Activated CD8-positive, alpha-beta memory T cell treated with anti-CD3 and anti-CD28 coated beads for 1 hour (primary cell): ENCODE measurements around the gene CDC123.
"Not testable (repeated sequence)": the region's sequence is repeated elsewhere in the genome, so short reads cannot be mapped to it uniquely, and the experiment has no call there.

ENCODE experiments used
- DNase-seq, 2 donors: peaks; one replicate each; pipeline ENCODE4 v3.0.0-alpha.2; 2020; ENCODE audit warnings: low read depth in 1 of 2; ENCODE audit errors: extremely low read depth in 1 of 2

CDC123 gene

GRCh38 chr10:12234687-12235086 lies 38.7 kb downstream of the CDC123 start:
- not testable (repeated sequence) for DNase-seq

- DNase-seq: no peak
These were observed 39.2 kb downstream of the CDC123 start for GRCh38 chr10:12235116-12235694.

- no peak for DNase-seq
These were observed 39.8 kb downstream of the CDC123 start for GRCh38 chr10:12235796-12236195.

GRCh38 chr10:12237265-12238220 lies 41.6 kb downstream of the CDC123 start:
- DNase-seq: no peak

DNA sequence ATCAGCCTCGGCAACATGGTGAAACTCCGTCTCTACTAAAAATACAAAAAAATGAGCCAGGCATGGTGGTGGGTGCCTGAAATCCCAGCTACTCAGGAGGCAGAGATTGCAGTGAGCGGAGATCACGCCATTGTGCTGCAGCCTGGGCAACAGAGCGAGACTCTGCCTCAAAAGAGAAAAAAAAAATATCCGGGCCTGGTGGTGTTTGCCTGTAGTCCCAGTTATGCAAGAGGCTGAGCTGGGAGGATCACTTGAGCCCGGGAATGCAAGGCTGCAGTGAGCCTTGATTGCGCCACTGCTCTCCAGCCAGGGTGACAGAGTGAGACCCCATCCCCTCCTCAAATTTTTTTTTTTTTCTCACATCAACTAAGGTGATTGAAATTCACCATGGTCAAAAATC lies 42.8 kb downstream of the CDC123 start:
- DNase-seq: no peak

DNA sequence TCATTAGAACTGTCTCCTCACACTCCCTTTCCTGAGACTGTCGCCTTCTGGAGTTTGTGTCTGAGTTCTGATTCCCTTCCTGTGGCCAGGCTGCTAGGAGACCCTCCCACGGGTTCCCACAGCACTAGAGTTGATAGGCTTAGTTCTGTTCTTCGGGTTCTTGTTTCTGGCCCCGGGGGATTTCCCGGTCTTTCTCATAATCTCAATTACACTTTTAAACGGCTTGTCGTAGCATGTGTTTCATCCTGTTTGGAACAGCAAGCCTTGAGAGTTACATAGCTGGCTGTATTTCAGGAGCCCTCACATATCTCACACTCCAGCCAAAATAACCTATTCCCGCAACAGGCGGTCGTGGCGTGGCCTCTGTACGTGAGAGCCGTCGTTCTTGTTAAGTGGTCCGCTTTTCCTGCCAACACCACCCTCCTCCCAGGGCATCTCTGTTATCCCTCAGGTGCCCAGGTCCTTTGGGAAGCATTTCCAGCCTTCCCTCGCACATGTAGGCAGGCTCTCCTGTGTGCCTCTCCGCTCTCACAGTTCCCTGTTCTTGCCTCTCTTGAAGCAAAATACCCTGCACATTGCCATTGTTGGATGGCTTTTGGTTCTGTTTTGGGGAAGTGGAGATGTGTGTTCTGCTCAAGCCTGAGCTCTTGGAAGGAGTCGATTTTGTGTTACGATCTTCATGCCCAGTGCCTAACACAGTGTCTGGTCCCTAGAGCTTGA lies 46.0 kb downstream of the CDC123 start:
- no peak for DNase-seq

- no peak for DNase-seq
These were observed 48.1 kb downstream of the CDC123 start for GRCh38 chr10:12243864-12244620.

DNA sequence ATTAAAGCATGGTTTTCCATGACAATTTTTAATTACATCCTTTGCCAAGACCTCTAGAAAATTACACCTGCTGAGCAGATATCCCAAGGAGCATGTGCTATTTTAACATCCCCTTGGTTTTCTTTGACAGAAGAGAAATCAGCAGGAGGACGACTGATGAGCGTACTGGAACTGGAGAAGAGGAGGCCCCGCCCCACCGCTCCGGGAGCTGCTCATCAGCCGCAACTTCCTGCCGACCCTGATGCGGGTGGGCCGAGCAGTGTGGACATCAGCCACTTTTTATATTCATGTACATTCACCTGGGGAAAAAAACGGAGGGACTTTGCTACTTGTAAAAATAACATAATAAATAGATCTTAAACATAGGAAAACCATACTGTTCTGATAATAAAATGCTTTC lies 54.2 kb downstream of the CDC123 start:
- no peak for DNase-seq

GRCh38 chr10:12250702-12251101 lies 54.7 kb downstream of the CDC123 start:
- DNase-seq: not testable (repeated sequence)

- DNase-seq: no peak
These were observed 55.6 kb downstream of the CDC123 start for GRCh38 chr10:12251581-12251980.

DNA sequence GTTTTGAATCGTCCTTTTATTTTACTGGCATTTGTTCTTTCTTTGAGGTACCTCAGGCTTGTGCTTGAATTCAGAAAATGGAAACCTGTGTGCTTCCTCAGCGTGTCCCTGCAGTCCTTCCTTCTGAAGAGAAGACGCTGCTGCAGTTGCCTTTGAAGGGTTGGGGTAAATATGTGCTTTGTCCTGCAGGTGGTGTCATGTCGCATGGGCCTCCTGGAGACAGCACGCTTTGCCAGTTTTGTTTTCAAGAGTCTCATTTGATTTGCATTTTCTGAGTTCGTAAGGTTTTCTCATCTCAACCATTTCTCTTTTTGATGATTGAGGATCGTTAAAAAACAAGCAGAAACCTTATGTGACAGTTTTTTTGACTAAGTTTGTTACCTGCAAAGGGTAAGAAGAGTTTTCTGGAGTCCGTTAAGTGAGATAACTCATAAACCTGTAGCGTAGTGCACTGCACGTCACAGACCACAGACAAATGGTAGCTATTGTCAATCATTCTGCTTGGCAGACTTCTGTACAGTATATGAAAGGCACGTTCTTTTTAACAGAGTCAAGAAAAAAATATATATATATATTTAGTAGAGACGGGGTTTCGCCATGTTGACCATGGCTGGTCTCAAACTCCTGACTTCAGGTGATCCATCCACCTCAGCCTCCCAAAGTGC lies 57.0 kb downstream of the CDC123 start:
- no peak for DNase-seq

DNA sequence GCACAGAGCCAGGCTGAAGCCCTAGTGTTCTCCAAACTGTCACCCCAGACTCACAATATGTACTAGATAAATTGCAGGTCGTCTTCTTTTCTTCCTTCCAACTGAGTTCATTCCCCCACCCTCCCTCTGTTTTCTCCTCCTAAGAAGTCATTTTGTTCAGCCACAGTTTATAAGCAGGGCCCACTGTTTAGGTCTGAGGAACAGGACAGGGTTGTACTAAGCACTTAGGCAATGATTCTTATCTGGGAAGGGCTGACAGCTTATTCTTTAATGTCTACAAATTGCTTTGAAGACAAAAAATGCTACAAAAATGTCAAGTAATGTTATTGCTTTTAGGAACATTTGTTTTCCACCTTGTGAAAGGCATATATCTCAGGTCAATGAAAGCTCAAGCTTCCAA lies 59.1 kb downstream of the CDC123 start:
- no peak for DNase-seq

DNA sequence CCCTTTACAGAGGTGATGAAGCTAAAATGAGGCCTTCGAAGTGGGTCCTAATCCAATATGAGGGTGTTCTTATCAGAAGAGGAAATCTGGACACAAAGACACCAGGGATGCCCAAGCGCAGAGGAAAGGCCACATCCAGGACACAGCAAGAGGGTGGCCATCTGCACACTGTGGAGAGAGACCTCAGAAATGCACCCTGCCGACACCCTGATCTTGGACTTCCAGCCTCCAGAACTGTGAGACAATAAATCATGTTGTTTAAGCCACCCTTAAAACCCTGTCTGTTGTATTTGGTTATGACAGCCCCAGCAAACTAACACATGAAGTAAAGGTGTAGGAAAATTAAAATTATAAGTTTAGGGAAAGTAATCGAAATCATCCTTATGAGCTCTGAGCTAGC lies 64.0 kb downstream of the CDC123 start:
- no peak for DNase-seq

DNA sequence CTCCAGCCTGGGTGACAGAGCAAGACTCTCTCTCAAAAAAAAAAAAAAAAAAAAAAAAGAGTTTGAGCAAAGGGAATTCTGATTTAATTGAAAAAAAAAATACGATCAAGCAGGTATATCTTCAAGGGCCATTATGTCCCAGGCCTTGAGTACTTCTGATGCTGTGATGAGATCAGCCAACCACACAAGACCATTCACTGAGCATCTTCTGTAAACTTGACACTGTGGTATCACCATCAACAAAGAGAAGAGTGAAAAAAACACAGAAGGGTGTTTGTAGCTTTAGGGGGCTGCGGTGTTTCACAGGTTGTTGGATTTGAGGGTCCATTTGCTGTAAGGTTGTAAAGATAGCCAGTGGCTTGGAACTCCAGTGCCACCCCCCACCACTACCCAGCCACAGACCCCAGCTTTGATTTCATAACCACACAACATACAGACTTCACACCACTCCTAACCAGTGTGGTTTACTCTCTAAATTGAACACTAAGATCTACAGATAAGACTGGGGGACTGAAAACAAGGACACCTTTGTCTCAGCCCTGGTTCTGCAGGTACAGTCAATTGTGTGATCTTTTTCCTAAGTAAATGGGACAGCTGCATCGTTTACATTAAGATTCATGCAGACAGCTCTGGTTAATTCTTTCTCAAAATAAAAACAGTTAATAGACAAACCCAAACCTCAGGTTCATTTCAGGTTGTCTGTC lies 66.4 kb downstream of the CDC123 start:
- no peak for DNase-seq

GRCh38 chr10:12264204-12264940 lies 68.4 kb downstream of the CDC123 start:
- peak; percentile 11 to 56 for DNase-seq

- no peak for DNase-seq
These were observed 73.1 kb downstream of the CDC123 start for GRCh38 chr10:12269056-12269455.

- DNase-seq: no peak
These were observed 75.2 kb downstream of the CDC123 start for GRCh38 chr10:12271210-12271540.

DNA sequence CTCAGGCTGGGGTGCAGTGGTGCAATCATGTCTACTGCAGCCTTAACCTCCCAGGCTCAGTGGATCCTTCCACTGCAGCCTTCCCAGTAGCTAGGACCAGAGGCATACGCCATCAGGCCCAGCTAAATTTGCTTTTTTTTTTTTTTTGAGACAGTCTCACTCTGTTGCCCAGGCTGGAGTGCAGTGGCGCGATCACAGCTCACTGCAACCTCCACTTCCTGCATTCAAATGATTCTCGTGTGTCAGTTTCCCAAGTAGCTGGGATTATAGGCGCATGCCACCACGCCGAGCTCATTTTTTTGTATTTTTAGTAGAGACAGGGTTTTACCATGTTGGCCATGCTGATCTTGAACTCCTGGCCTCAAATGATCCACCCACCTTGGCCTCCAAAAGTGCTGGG lies 81.9 kb downstream of the CDC123 start:
- DNase-seq: not testable (repeated sequence)

DNA sequence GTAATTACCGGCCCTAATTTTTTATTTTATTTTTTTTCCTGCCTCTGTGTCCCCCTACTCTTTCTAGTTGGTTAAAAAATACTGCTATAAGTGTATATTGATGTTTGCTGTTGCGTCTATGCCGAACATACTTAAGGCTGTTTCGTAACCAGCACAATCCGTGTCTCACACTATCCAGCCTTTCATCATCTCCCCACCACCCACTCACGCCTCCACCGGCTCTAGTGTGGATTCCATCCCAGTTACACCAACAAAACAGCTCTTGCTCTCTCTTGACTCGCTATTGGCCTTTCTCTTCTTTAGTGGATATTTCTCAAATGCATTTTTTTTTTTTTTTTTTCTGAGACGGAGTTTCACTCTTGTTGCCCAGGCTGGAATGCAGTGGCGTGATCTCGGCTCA lies 83.3 kb downstream of the CDC123 start:
- no peak for DNase-seq
